ENCODE results near the gene BEND6. TPM values are rescaled to one million over a fixed set of nuclear protein-coding genes. Genes with fewer than 3 reads are reported as not detected.

Gene BEND6
- polyA plus RNA-seq, 3 donors = not detected

- Histone ChIP-seq H3K4me2 (replicated peaks; ENCODE audit: extremely low read depth, low read length, poor library complexity, severe bottlenecking) (no peak overlapping the region), H2AFZ (ENCODE audit: insufficient read depth, low read depth, low read length, poor library complexity, severe bottlenecking) (no peak overlapping the region), H3K4me1 (ENCODE audit: control insufficient read depth in 1 of 2, insufficient read depth in 2 of 2, low read length in 2 of 2) (no peaks in the 10 kb centered on the region), H3K9ac (ENCODE audit: insufficient read depth, low read length, poor library complexity, severe bottlenecking) (no peak overlapping the region), H3K27me3 (ENCODE audit: control insufficient read depth in 2 of 2, insufficient read depth in 2 of 2, low read length in 2 of 2) (no peaks in the 10 kb centered on the region), H3K79me2 (ENCODE audit: insufficient read depth, low read length) (no peaks in the 10 kb centered on the region), H3K36me3 (replicated peaks in 1 of 2; ENCODE audit: control insufficient read depth in 1 of 2, insufficient read depth in 2 of 2, low read length in 2 of 2) (no peaks in the 10 kb centered on the region), H3K9me3 (replicated peaks in 1 of 2; ENCODE audit: control insufficient read depth in 1 of 2, insufficient read depth in 1 of 2, low read length in 2 of 2) (peaks cover 7 to 12% of the 10 kb centered on the region in 2 donors), H3K4me3 (replicated peaks in 1 of 3; ENCODE audit: low read depth in 2 of 3, low read length in 3 of 3) (no peak overlapping the region), H4K20me1 (ENCODE audit: insufficient read depth, low read length) (no peaks in the 10 kb centered on the region), H3K27ac (ENCODE audit: low read depth in 1 of 2, low read length in 2 of 2) (no peak overlapping the region)
- Mint-ChIP-seq H3K4me3 (no peak overlapping the region), H3K27me3 (ENCODE audit: low read depth in 3 of 3) (peaks cover 0 to 4% (median 0%) of the 10 kb centered on the region in 3 donors), H3K36me3 (no peaks in the 10 kb centered on the region), H3K27ac (no peak overlapping the region), H3K4me1 (no peaks in the 10 kb centered on the region), H3K9me3 (peaks cover 10 to 28% (median 22%) of the 10 kb centered on the region in 7 donors)
- TF ChIP-seq CTCF (IDR thresholded peaks at IDR 0.05) = no peak
- intact Hi-C loops (cut with micrococcal nuclease) = no loop called here
- DNase-seq = no peak
Observed at GRCh38 chr6:57002197-57002596, 47.3 kb downstream of the BEND6 start.

- Histone ChIP-seq H3K9me3 (replicated peaks in 1 of 2; ENCODE audit: control insufficient read depth in 1 of 2, insufficient read depth in 1 of 2, low read length in 2 of 2) (peaks cover under 1 to 6% of the 10 kb centered on the region in 2 donors), H3K36me3 (replicated peaks in 1 of 2; ENCODE audit: control insufficient read depth in 1 of 2, insufficient read depth in 2 of 2, low read length in 2 of 2) (no peaks in the 10 kb centered on the region), H4K20me1 (ENCODE audit: insufficient read depth, low read length) (no peaks in the 10 kb centered on the region), H3K4me3 (replicated peaks in 1 of 3; ENCODE audit: low read depth in 2 of 3, low read length in 3 of 3) (no peak overlapping the region), H3K27me3 (ENCODE audit: control insufficient read depth in 2 of 2, insufficient read depth in 2 of 2, low read length in 2 of 2) (no peaks in the 10 kb centered on the region), H3K9ac (ENCODE audit: insufficient read depth, low read length, poor library complexity, severe bottlenecking) (no peak overlapping the region), H3K4me2 (replicated peaks; ENCODE audit: extremely low read depth, low read length, poor library complexity, severe bottlenecking) (no peak overlapping the region), H3K79me2 (ENCODE audit: insufficient read depth, low read length) (no peaks in the 10 kb centered on the region), H3K27ac (ENCODE audit: low read depth in 1 of 2, low read length in 2 of 2) (no peak overlapping the region), H2AFZ (ENCODE audit: insufficient read depth, low read depth, low read length, poor library complexity, severe bottlenecking) (no peak overlapping the region), H3K4me1 (ENCODE audit: control insufficient read depth in 1 of 2, insufficient read depth in 2 of 2, low read length in 2 of 2) (no peaks in the 10 kb centered on the region)
- H3K4me1 Mint-ChIP-seq = no peaks in the 10 kb centered on the region
- H3K27me3 Mint-ChIP-seq (ENCODE audit: low read depth in 3 of 3) = peaks cover 0 to 4% (median 0%) of the 10 kb centered on the region in 3 donors
- intact Hi-C loops (cut with micrococcal nuclease) = no loop called here
- 98% methylated on average over 12 of the region's 14 CpGs for WGBS (ENCODE audit: insufficient coverage)
- DNase-seq = no peak
- H3K4me3 Mint-ChIP-seq = no peak overlapping the region
- no peak for TF ChIP-seq CTCF (IDR thresholded peaks at IDR 0.05)
- H3K9me3 Mint-ChIP-seq = peaks cover 3 to 12% (median 9%) of the 10 kb centered on the region in 7 donors
- no peaks in the 10 kb centered on the region for H3K36me3 Mint-ChIP-seq
- no peak overlapping the region for H3K27ac Mint-ChIP-seq
Observed at GRCh38 chr6:57004292-57004691, 49.4 kb downstream of the BEND6 start.
